ENCODE data around the gene C16orf82. TPM values are rescaled to one million over a fixed set of nuclear protein-coding genes. Genes with fewer than 3 reads are reported as not detected.

The C16orf82 gene
- total RNA-seq, 2 experiments from 2014 or later = not detected

DNA sequence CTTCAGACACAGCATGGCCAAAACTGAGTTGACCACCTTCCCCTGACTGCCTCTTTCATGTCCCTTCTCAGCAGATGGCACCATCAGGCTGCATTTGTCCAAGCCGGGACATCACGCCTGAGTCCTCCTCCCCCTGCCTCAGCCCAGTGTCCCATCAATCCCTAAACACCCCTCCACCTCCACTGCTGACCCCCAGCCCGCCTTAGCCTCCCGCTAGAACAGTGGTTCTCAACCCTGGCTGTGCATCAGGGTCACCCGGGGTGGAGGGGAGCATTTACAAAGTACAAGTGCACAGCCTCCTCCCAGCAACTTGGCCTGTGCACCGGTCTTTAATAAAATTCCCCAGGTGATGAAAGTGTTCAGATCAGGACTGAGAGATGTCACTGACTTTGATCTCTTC is 4.0 kb downstream of the C16orf82 start:
- H3K4me1 Mint-ChIP-seq (ENCODE audit: low read depth) = no peaks in the 10 kb centered on the region
- POLR2A ChIA-PET = no interaction called here

DNA sequence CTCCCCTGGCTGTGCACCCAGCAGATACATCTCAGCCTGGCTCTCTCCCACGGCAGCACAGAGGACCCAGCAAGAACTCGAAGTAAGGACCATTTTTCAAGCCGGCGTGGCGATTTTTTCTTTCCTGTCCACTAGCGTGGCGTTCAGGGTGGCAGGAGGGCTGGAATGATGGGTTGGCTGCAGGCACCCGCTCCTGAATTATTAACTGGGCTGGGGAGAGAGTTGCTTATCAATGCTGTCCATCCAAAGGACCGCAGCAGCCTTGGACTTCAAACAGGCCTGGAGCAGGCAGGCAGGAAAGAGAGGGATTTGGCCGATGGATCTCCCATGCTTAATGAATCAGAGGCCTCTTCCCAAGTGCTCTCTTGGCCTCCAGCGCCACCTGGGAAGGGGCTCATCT is 7.0 kb downstream of the C16orf82 start:
- Histone ChIP-seq H3K36me3 (ENCODE audit: insufficient read depth, low read length) (no peaks in the 10 kb centered on the region), H3K27me3 (ENCODE audit: control insufficient read depth in 1 of 2, insufficient read depth in 2 of 2, low read length in 2 of 2) (peaks cover 0 to 3% of the 10 kb centered on the region in 2 experiments), H3K27ac (ENCODE audit: low read depth in 1 of 2, low read length in 2 of 2) (no peak overlapping the region), H3K4me1 (ENCODE audit: insufficient read depth, low read length) (no peaks in the 10 kb centered on the region), H3K9me3 (ENCODE audit: control insufficient read depth in 1 of 2, insufficient read depth in 1 of 2, low read length in 2 of 2) (peaks cover 9% of the 10 kb centered on the region in 2 experiments), H3K4me3 (ENCODE audit: low read length) (no peak overlapping the region)
- Mint-ChIP-seq H3K4me1 (ENCODE audit: low read depth) (no peaks in the 10 kb centered on the region), H3K27me3 (peaks cover 22% of the 10 kb centered on the region), H3K36me3 (ENCODE audit: low read depth) (no peaks in the 10 kb centered on the region), H3K27ac (no peak overlapping the region), H3K4me3 (no peak overlapping the region), H3K9me3 (peaks cover 3% of the 10 kb centered on the region)
- DNase-seq (no peak), ATAC-seq (ENCODE audit: poor library complexity) (no peak)
- intact Hi-C loops (cut with DNase I, micrococcal nuclease) = no loop called here
- ChIA-PET CTCF (no interaction called here), POLR2A (no interaction called here)
- TF ChIP-seq, protein P1, sequence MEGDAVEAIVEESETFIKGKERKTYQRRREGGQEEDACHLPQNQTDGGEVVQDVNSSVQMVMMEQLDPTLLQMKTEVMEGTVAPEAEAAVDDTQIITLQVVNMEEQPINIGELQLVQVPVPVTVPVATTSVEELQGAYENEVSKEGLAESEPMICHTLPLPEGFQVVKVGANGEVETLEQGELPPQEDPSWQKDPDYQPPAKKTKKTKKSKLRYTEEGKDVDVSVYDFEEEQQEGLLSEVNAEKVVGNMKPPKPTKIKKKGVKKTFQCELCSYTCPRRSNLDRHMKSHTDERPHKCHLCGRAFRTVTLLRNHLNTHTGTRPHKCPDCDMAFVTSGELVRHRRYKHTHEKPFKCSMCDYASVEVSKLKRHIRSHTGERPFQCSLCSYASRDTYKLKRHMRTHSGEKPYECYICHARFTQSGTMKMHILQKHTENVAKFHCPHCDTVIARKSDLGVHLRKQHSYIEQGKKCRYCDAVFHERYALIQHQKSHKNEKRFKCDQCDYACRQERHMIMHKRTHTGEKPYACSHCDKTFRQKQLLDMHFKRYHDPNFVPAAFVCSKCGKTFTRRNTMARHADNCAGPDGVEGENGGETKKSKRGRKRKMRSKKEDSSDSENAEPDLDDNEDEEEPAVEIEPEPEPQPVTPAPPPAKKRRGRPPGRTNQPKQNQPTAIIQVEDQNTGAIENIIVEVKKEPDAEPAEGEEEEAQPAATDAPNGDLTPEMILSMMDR (IDR thresholded peaks at IDR 0.05) = no peak

More for the DNA sequence above, 4.0 kb downstream of the C16orf82 start:
- peaks cover 0 to 5% of the 10 kb centered on the region in 2 experiments for H3K27me3 ChIP-seq (ENCODE audit: control insufficient read depth in 1 of 2, insufficient read depth in 2 of 2, low read length in 2 of 2)
- TF ChIP-seq, protein P1 (IDR thresholded peaks at IDR 0.05) = no peak
- ATAC-seq (ENCODE audit: poor library complexity) (no peak), DNase-seq (no peak)
- H3K4me1 ChIP-seq (ENCODE audit: insufficient read depth, low read length) = no peaks in the 10 kb centered on the region
- H3K4me3 ChIP-seq (ENCODE audit: low read length) = no peak overlapping the region
- H3K27ac ChIP-seq (ENCODE audit: low read depth in 1 of 2, low read length in 2 of 2) = no peak overlapping the region
- H3K27me3 Mint-ChIP-seq = peaks cover 12% of the 10 kb centered on the region
- no peaks in the 10 kb centered on the region for H3K36me3 ChIP-seq (ENCODE audit: insufficient read depth, low read length)
- no peak overlapping the region for H3K27ac Mint-ChIP-seq
- H3K9me3 Mint-ChIP-seq = no peaks in the 10 kb centered on the region
- no peaks in the 10 kb centered on the region for H3K36me3 Mint-ChIP-seq (ENCODE audit: low read depth)
- H3K4me3 Mint-ChIP-seq = no peak overlapping the region
- CTCF ChIA-PET = no interaction called here
- intact Hi-C loops (cut with DNase I, micrococcal nuclease) = no loop called here
- peaks cover 5 to 9% of the 10 kb centered on the region in 2 experiments for H3K9me3 ChIP-seq (ENCODE audit: control insufficient read depth in 1 of 2, insufficient read depth in 1 of 2, low read length in 2 of 2)

DNA sequence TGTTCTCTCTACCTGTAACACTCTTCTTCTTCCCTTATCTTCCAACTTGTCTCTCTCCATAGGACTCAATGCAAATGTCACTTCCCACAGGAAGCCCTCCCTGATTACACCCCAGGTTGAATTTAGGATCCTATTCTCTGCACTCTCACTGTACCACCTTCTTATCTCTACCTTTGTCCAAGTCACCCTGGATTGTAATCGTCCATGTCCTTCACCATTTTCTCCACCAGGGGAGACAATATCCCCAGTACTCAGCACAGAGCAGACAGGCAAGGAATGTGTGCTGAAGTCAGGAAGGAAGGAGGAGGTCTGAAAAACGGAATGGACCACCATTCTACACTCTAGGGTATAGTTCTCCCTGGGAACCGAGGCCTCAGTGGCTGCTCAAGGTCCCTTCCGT is 14.2 kb downstream of the C16orf82 start:
- peaks cover 3% of the 10 kb centered on the region for H3K9me3 Mint-ChIP-seq
- TF ChIP-seq, protein P1 (IDR thresholded peaks at IDR 0.05) = peak; percentile 39
- H3K27ac Mint-ChIP-seq = no peak overlapping the region
- ChIA-PET CTCF (no interaction called here), POLR2A (no interaction called here)
- no peak for ATAC-seq (ENCODE audit: poor library complexity)
- Histone ChIP-seq H3K27me3 (ENCODE audit: control insufficient read depth in 1 of 2, insufficient read depth in 2 of 2, low read length in 2 of 2) (peaks cover 9 to 10% of the 10 kb centered on the region in 2 experiments), H3K27ac (ENCODE audit: low read depth in 1 of 2, low read length in 2 of 2) (no peak overlapping the region), H3K4me3 (ENCODE audit: low read length) (no peak overlapping the region), H3K4me1 (ENCODE audit: insufficient read depth, low read length) (no peaks in the 10 kb centered on the region), H3K36me3 (ENCODE audit: insufficient read depth, low read length) (no peaks in the 10 kb centered on the region), H3K9me3 (ENCODE audit: control insufficient read depth in 1 of 2, insufficient read depth in 1 of 2, low read length in 2 of 2) (peaks cover 0 to 3% of the 10 kb centered on the region in 2 experiments)
- no peaks in the 10 kb centered on the region for H3K36me3 Mint-ChIP-seq (ENCODE audit: low read depth)
- DNase-seq = peak in 2 of 14 experiments; percentile 19 to 20
- H3K4me1 Mint-ChIP-seq (ENCODE audit: low read depth) = no peaks in the 10 kb centered on the region
- intact Hi-C loops (cut with DNase I, micrococcal nuclease) = loop anchor here in 1 of 2 experiments (5.0 kb wide), 1 partner anchor 376 kb away; no protein-coding TSS in a partner anchor
- no peak overlapping the region for H3K4me3 Mint-ChIP-seq
- peaks cover 48% of the 10 kb centered on the region for H3K27me3 Mint-ChIP-seq

Measured in CD4-positive, alpha-beta T cell (primary cell).